NCI-H2029 treated with DMSO at 0.1 percent for 48 hours (cell line): ENCODE data around the gene TMEM9B.

Source experiments
- DNase-seq: peaks from one replicate; lab custom pipeline; 2025; lab: John Stamatoyannopoulos, UW

The TMEM9B gene

GRCh38 chr11:8928981-8929615 is 35.1 kb downstream of the TMEM9B start:
- no peak for DNase-seq

DNA sequence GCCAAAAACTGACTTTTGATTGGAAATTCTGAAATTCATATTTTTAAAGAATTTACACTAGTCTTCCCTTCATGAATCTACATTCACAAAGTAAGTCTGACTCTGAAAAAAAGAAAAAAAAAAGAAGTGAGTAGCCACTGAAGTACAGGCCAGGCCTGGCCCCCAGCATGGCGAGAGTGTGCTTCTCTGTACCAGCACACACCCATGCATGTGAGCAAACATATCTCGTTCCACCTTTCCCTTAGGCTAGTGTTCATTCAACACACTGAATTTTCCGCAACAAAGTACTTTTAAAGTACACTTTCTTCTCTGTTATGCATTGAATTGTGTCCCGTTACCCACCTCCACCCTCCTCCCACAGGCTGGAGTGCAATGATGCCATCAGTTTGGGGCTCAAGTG is 36.0 kb downstream of the TMEM9B start:
- no peak for DNase-seq

- DNase-seq, result no peak
Measured at GRCh38 chr11:8927233-8927632, 37.0 kb downstream of the TMEM9B start.

GRCh38 chr11:8926236-8926635 is 38.0 kb downstream of the TMEM9B start:
- DNase-seq, result no peak

GRCh38 chr11:8925711-8926110 is 38.5 kb downstream of the TMEM9B start:
- DNase-seq, result no peak

GRCh38 chr11:8922691-8923090 is 41.6 kb downstream of the TMEM9B start:
- DNase-seq, result no peak

GRCh38 chr11:8917157-8917825 is 47.0 kb downstream of the TMEM9B start:
- no peak for DNase-seq

GRCh38 chr11:8914661-8915018 is 49.6 kb downstream of the TMEM9B start:
- no peak for DNase-seq

DNA sequence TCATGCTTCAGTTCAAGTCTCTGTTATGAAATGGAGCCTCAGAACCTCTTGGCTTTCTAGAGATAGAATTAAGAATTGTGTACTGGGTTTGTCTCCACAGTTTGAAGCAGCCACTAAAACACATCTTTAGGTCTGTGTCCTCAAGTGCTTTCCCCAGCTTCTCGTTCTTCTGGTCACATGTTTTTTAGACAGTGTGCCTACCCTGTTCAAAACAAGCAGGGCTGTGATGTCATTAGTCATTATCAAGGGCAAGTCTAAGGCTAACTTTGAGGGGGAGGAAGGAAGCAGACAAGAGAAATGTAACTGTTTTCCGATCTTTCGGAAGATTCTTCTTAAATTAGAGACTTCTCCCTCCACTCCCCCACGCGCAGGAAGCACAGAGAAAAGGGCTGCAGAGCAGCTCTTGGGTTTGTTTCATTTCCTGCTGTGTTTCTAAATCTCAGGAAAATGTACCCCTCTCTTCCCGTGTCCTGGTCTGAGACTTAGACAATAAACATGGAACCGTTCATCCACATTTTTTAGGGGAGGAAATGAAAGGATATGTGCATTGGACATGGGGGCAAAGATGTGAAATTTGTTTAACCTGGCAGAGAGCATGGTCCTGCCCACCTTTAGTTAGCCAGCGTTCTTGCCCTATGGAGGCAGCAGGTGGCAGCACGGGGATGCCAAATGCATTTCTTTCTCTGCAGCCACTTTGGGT is 50.1 kb downstream of the TMEM9B start:
- DNase-seq, result peak; percentile 14

- DNase-seq, result peak; percentile 88
Measured at GRCh38 chr11:8911029-8911823, 53.0 kb downstream of the TMEM9B start, which contains the start of gene AKIP1. AKIP1 (plus strand) TSS chr11:8911189; CDS start chr11:8911450, 261 bp downstream.

- DNase-seq, result no peak
Measured at GRCh38 chr11:8910649-8911026, 53.6 kb downstream of the TMEM9B start.

DNA sequence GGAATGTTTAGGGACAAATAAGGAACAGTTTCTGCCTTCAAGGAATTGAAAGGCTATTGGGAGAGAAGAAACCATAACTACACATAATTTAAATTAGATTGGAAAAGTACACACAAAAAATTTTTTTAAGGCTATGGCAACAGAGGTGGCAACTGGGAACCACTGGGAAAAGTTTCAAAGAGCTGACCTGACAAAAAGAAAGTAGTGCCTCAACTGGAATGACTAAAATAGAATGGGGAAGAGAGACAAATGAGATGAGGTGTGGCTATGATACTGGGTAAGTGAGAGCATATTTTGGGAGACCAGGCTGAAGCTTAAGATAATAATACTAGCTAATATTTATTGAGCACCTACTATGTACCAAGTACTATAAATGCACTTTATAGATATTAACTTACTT is 56.1 kb downstream of the TMEM9B start:
- no peak for DNase-seq

GRCh38 chr11:8907116-8907515 is 57.1 kb downstream of the TMEM9B start:
- no peak for DNase-seq

- no peak for DNase-seq
Measured at GRCh38 chr11:8905528-8906165, 58.6 kb downstream of the TMEM9B start.

DNA sequence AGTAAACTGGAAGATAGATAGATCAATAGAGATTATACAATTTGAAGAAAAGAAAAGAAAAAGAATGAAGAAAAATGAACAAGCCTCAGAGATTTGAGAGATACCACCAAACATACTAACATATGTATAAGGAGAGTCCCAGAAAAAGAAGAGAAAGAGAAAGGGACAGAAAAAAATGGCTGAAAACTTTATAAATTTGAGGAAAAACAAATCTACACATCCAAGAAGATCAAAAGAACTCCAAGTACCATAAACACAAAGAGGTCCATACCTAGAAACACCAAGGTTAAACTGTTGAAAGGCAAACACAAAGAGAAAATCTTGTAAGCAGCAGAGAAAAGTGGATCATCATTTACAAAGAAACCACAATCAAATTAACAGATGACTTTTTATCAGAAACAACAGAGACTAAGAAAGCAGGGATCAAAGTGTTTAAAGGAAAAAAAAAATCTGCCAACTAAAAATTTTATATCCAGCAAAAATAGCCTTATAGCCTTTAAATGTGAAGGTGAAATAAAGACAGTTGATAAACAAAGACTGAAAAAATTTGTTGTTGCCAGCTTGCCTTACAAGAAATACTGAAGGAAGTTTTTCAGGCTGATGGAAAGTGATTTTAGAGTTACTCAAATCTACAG is 65.0 kb downstream of the TMEM9B start:
- no peak for DNase-seq
